Measurements from ENCODE around the gene FGFBP1.

Gene FGFBP1

GRCh38 chr4:15971068-15971801, 32.7 kb upstream of the FGFBP1 start:
- H3K4me3 ChIP-seq (ENCODE audit: low read depth, low read length) = no peak overlapping the region
- TF ChIP-seq, protein P1, sequence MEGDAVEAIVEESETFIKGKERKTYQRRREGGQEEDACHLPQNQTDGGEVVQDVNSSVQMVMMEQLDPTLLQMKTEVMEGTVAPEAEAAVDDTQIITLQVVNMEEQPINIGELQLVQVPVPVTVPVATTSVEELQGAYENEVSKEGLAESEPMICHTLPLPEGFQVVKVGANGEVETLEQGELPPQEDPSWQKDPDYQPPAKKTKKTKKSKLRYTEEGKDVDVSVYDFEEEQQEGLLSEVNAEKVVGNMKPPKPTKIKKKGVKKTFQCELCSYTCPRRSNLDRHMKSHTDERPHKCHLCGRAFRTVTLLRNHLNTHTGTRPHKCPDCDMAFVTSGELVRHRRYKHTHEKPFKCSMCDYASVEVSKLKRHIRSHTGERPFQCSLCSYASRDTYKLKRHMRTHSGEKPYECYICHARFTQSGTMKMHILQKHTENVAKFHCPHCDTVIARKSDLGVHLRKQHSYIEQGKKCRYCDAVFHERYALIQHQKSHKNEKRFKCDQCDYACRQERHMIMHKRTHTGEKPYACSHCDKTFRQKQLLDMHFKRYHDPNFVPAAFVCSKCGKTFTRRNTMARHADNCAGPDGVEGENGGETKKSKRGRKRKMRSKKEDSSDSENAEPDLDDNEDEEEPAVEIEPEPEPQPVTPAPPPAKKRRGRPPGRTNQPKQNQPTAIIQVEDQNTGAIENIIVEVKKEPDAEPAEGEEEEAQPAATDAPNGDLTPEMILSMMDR (IDR thresholded peaks at IDR 0.05; ENCODE audit: borderline replicate concordance, insufficient read depth, low read depth, low read length) = no peak

DNA sequence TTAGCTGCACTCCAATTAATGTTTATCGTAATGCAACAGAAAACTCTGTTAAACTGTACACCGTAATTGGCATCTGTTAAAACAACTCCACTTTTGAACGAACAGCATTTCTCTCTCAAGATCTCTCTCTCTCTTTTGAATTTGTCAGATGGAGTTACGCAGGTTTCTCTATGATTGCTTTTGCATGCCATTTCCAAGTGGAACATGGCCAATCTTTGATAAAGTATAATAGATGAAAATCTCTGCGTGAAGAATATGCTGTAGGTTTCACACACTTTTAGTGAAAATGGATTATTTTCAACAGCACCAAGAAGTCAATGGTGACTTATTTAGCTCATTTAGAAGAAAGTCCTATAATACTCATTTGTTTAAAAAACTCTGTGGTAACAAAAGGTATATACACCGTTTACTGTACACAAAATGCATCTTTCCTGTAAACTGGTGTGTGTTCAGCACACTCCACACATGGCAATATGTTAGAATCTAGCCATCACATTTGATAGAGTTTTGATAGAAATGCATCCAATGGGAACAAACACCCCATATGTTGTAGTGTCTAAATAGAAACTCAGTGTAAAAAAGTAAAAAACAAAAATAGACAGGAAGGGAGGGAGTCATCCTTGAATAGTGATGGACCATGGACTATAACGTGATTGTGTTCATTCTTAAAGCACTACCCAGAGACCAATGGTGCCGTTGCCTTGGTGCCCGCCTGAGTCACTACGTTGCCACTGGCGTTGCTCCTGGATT, 30.2 kb upstream of the FGFBP1 start:
- TF ChIP-seq, protein P1 (IDR thresholded peaks at IDR 0.05; ENCODE audit: borderline replicate concordance, insufficient read depth, low read depth, low read length) = no peak
- H3K4me3 ChIP-seq (ENCODE audit: low read depth, low read length) = no peak overlapping the region

DNA sequence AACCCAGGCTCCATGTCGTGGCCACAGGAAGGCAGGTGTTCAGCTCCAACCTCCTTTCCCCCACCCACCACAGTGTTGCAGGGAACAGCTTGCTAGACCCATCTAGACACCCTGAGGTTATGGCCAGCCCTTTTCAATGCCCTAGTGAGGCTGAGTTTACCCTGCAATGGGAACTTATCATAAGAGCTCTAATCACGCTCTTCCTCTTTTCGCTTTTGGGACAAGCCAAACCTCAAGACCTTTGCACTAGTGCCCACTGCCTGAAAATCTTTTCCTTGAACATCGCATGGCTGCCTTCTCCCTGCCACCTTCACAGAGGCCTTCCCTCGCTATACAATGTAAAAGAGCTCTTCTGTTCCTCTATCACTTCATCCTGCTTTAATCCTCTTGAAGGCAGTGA, 26.8 kb upstream of the FGFBP1 start:
- TF ChIP-seq, protein P1 (IDR thresholded peaks at IDR 0.05; ENCODE audit: borderline replicate concordance, insufficient read depth, low read depth, low read length) = no peak
- no peak overlapping the region for H3K4me3 ChIP-seq (ENCODE audit: low read depth, low read length)

DNA sequence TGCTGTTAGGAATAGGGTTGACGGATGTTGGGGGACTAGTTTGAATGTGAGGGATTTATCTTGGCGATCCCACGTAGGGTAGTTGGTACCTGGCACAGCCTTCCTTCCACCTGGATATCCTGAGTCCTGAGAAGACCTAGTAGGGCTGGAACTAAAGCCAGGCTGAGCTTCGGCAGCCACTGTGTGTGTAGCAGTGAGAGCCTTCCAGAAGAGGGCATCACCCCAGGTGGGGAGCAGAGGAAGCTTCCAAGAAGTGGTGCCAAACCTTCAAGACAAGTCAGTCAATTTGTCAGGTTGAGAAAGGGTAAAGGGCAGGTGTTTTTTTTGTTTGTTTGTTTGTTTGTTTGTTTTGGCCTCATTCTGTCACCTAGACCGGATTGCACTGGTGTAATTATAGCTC, 25.6 kb upstream of the FGFBP1 start:
- TF ChIP-seq, protein P1 (IDR thresholded peaks at IDR 0.05; ENCODE audit: borderline replicate concordance, insufficient read depth, low read depth, low read length) = 0 out of 2 replicates have a peak, but pooled peaks have one; percentile 5
- H3K4me3 ChIP-seq (ENCODE audit: low read depth, low read length) = no peak overlapping the region

DNA sequence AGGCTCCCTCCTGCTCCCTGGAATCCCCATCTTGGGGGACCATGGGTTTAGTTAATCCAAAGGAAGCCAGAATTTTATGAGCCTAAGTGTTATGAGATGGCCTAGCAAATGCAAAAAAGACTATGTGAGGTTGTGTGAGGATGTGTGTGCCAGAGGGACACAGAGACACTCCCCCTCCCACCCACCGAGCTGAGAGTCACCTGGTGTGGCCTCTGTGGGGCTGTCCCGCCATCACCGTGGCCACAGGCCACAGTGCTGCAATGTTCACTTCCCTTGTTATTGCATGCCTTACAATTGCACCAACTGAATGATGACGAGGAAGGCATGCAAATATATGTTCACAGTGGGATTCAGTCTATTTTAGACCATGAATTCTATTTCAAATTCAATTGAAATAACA, 25.0 kb upstream of the FGFBP1 start:
- H3K4me3 ChIP-seq (ENCODE audit: low read depth, low read length) = no peak overlapping the region
- TF ChIP-seq, protein P1 (IDR thresholded peaks at IDR 0.05; ENCODE audit: borderline replicate concordance, insufficient read depth, low read depth, low read length) = no peak

DNA sequence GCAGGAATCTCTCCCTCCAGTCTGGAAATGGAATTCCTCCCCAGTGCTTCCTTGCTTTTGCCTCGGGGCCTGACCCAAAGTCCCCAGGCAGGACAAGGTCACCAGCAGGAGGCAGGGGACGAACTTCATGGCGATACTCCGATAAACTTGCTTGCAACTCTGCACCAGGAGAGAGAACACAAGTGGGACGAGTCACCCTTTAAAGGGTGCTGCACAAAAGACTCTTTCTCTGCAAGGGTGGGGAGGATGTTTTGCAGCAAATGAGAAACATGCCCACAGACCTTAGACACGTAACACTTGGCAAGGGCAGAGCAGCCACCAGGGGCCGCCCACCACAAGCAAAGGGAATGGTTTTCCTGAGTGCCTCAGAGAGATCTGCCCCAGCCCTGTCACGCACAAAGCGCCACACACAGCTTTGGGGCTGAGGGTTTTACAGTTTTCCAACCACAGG, 24.5 kb upstream of the FGFBP1 start, which contains the start of gene FGFBP2:
FGFBP2 (minus strand) TSS at position 175 of the 451 bp plus-strand sequence; CDS start at position 129, 46 bp downstream.
- TF ChIP-seq, protein P1 (IDR thresholded peaks at IDR 0.05; ENCODE audit: borderline replicate concordance, insufficient read depth, low read depth, low read length) = peak; percentile 33; the same call in 1 of the 2 replicates
- H3K4me3 ChIP-seq (ENCODE audit: low read depth, low read length) = no peak within 1 kb of the TSS
